HG03432 (cell line): ENCODE results near the gene NRCAM.
A peak's percentile ranks its signal among the peaks of the same experiment; 100 is the strongest.

Source experiments
- ATAC-seq: cut with Tn5 transposase; IDR thresholded peaks from one replicate; pipeline ENCODE4 v1.9.1; 2021; ENCODE audit warnings: mild to moderate bottlenecking, moderate library complexity; ENCODE audit not compliant: unreplicated experiment

Gene NRCAM

GRCh38 chr7:108314049-108314448 lies 142.2 kb downstream of the NRCAM start:
- ATAC-seq = no peak

- ATAC-seq = no peak
These were observed 143.2 kb downstream of the NRCAM start for GRCh38 chr7:108313086-108313485.

- peak; percentile 76 for ATAC-seq
These were observed 144.6 kb downstream of the NRCAM start for GRCh38 chr7:108311446-108312168.

DNA sequence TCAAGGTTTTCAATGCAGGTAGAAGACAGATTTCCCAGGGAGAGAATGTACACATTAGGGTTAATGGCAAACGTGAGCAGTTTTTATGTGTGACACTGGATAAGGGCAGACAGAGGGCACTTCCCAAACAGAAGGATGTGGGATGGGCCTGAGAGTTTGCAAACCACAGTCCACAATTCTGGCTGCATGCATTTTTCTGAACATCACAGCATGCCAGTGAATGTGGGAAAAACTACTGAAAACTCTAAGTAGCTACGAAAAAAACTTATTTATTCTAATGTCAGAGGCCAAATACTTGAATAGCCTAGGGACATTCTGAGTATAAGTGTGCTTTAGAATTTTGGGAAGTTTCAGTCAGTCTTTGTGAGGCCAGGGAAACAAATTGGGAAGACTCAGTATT lies 145.9 kb downstream of the NRCAM start:
- no peak for ATAC-seq

DNA sequence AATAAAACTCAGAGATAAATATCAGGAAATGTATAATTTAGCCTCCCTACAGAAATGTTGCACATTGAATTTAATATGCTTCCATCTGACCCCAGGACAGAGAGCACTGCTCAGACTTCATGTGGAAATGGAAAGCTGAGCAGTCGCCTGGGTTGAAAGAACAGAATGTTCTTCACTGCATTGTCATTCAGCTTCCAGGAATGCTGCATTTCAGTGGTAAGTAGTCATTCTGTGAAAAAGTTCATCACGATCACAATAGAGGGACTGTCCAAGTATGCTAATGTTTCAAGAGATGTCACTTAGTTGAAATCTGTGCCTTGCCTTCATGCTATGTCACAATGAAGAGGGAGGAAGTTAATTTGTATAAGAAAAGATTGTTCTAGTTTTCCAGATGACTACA lies 147.3 kb downstream of the NRCAM start:
- peak; percentile 70 for ATAC-seq

GRCh38 chr7:108308276-108308675 lies 148.0 kb downstream of the NRCAM start:
- no peak for ATAC-seq

- no peak for ATAC-seq
These were observed 148.6 kb downstream of the NRCAM start for GRCh38 chr7:108307595-108307994.

- no peak for ATAC-seq
These were observed 149.0 kb downstream of the NRCAM start for GRCh38 chr7:108307194-108307593.

- no peak for ATAC-seq
These were observed 152.9 kb downstream of the NRCAM start for GRCh38 chr7:108303332-108303731.

- ATAC-seq = no peak
These were observed 154.8 kb downstream of the NRCAM start for GRCh38 chr7:108301387-108301786.

DNA sequence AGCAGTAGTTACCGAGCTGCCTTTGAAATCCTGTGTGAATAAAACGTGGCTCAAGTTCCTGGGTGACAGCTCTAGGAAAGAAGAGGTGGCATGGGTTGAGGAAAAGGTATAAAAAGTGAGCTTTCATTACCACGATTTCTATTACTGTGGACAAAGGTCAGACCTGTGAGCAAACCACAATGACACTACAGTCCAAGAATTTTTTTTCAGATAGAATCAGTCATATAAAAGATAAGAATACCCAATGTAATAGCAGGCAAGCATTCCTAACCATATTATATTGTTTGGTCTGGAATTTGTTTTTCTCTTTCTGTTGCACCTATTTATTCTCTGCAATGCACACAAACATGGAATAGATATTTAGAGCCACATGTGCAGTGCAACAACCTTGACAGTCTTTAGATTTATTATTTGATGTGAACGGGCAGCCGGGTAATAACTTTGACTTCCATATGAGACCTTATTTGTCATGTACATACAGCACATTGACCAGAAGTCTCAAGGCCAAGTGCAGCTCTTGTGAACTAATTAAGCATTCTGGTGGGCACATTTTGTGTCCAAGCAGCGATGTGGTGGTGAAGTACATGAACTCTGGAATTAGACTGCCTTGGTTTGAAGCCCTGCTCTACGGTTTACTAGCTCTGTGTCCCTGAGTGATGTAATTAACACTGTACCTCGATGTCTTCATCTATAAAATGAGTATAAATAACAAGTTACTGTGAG lies 156.8 kb downstream of the NRCAM start:
- ATAC-seq = no peak

- ATAC-seq = no peak
These were observed 159.3 kb downstream of the NRCAM start for GRCh38 chr7:108296911-108297310.

GRCh38 chr7:108294595-108294994 lies 161.6 kb downstream of the NRCAM start:
- peak; percentile 98 for ATAC-seq

- ATAC-seq = no peak
These were observed 163.1 kb downstream of the NRCAM start for GRCh38 chr7:108293149-108293612.

DNA sequence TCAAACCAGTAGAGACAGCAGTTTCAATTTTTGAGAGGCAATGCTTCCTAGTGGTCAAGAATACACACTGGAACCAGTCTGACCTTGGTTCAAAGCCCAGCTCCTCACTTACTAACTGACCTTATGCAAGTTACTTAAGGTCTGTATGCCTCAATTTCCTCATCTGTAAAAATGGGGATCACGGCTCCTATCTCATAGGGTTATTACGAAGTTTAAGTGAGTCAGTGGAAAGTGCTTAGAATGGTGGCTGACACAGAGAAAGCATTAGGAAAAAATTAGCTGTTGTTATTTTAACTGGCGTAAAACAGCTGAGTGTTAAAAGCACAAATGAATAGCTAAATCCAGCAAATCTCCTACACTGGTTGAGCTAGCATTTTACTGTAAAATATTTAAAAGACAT lies 163.7 kb downstream of the NRCAM start:
- ATAC-seq = no peak

GRCh38 chr7:108291791-108292440 lies 164.3 kb downstream of the NRCAM start:
- ATAC-seq = no peak

GRCh38 chr7:108291152-108291508 lies 165.1 kb downstream of the NRCAM start:
- ATAC-seq = no peak

- no peak for ATAC-seq
These were observed 165.6 kb downstream of the NRCAM start for GRCh38 chr7:108290459-108291151.

DNA sequence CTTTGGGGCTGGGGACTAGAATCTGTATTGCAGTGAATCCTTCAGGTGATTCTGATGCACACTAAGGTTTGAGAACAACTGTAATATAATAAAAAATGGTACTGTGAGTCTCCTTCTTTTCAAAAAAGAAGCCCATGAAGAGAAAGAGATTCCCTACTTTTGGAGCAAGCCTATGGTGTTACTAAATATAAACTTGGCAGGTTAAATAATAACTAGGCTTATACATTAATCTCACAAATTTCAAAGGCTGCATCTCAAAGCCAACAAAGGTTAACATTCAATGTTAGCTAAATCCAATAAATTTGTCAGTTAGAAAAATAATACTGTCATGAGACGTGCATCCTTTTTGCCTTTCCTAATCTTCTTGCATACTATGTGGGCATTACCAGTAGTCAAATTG lies 166.4 kb downstream of the NRCAM start:
- no peak for ATAC-seq

DNA sequence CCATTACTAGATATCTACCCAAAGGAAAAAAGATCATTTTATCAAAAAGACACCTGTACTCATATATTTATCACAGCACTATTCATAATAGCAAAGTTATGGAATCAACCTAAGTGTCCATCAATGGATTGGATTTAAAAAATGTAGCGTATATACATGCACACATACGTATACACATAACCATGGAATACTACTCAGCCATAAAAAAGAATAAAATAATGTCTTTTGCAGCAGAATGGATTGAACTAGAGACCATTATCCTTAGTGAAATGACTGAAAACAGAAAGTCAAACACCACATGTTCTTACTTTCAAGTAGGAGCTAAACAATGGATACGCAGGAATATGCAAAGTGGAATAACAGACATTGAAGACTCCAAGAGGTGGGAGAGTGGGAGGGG lies 168.4 kb downstream of the NRCAM start:
- ATAC-seq = no peak

DNA sequence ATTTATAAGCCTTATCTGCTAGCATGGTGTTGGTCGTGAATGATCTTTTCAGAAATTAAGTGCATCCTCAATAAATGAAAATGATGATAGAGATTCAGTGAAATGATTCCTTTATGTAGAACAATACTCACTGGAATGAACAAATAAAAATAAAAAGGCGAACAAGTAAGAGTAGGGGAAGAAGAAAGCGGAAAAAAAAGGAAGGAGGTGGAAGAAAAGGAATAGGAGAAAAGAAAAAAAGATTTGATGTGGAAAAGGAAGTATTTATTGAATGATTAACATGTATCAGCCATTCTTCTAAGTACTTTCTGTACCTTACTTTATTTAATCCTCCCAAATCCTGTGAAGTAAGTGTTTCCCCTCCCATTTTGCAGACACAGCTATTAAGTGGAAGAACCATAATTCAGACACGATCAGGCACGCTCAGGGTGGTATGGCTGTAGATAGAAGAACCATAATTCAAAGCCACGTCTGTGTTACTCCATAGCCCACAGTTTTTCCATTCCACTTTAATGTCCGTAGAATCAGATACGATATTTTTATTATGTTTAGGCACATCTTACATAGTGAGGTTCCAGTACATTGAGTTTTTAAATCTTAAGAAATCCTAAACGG lies 169.8 kb downstream of the NRCAM start:
- no peak for ATAC-seq
